GM21717 (cell line): Measurements from ENCODE around the gene RPL29.

ENCODE experiments used
- ATAC-seq: cut with Tn5 transposase; IDR thresholded peaks from one replicate; pipeline ENCODE4 v1.9.1; 2021; ENCODE audit warnings: mild to moderate bottlenecking, moderate library complexity; ENCODE audit not compliant: unreplicated experiment

Gene RPL29

DNA sequence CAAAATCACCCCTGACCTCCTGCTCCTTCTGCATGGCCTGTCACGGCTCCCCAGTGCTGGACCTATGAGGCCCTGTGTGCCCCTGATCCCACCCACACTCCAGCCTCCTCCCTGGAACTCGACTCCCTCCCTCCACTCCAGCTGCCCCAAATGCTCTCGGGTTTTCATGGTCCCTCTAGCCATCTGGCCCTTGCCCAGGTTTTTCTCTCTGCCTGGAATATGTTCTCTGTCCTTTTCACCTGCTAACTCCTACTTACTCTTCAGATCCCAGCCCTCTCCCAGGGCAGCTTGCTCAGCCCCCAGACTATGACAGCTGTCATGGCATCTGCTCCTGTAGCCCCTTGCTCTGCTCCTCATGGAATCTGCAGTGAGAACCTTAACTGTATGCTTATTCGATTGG, 30.3 kb upstream of the RPL29 start:
- no peak for ATAC-seq

DNA sequence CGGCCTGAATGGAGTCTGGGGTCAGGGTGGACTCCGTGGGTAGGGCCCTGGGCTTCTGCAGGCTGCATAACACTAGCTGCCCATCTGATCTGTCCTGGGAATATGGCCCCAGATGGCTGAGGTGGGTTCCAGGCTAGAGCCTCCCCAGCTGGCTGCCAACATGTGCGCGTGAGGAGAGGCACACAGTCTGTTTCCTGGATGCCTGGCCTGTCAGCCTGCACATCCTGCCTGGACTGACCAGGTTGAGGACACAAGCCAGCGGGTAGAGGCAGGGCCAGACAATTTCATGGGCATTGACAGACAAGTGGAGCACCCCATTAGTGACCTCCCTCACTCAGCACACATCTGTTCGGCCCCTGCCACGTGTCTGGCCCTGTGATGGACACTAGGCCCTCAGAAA, 29.8 kb upstream of the RPL29 start:
- ATAC-seq, result no peak

DNA sequence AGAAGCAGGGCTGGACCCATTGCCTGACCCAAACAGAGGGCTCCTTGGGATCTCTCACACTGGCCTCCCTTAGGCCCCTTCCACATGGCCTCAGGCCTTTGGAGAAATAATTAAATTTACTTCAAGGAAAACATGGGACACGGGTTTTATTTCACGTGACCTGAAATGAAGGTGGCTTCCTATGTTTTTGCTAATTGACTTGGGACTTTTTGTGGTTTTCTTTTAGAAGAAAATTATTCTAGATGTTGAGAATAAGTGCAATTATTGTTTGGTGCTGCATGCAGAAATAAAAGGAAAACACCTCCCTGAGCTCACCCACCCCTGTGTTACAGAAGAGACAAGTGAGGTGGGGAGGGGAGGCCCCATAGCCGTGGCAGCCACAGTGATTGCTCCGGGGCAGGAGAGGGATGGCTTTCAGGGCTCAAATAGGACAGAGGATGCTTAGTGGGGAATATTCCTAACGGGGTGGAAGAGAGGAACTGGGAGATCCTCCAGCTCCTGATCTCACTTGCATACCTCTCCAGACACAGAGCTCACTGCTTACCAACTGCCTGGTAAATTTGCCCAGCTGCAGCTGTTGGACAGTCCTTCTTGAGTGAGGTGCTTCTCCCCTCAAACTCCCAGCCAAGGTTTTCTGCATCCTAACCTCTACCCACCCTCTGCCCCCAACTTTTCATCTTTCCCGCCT, 29.2 kb upstream of the RPL29 start:
- ATAC-seq, result no peak

DNA sequence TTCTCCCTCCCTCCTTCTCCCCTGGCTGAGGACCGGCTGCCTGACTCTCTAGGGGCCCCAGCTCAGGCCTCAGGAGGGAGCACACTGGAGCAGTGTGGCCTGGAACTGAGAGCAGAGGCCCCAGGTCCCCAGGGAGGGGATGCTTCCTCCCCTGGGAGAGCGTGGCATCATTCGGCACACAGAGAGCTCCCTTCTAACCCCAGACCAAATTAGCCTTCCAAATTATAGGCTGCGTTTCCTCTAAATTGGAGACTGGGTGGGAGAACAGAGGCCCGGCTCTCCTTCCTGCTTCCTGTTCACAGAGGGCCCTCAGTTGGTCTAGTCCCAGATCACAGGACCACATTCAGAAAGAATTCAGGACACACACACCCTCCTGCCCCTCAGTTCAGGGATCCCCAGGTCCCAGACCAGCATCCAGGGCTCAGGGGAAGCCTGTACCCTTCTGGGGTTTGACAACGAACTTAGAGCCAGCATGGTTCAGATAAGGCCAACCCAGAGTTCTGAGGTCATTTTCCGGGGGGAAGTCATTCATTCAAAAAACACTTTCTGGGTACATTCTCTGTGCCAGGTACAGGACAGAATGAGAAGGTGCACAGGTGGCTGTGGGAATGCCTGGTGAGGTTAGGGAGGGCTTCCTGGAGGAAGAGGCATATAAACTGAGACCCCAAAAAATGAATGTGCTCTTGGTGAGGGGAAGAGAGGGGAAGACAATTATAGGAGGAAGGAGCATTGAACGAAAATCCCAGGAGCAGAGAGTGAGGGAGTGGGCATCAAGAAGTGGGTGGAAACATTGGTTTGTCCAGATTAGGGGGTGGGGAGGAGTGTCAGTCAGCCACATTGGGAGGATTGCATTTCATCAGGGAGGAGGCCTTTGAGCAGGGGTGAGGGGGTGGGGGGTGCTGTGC, 28.4 kb upstream of the RPL29 start:
- no peak for ATAC-seq

GRCh38 chr3:52023101-52023770, 27.5 kb upstream of the RPL29 start:
- ATAC-seq, result no peak

DNA sequence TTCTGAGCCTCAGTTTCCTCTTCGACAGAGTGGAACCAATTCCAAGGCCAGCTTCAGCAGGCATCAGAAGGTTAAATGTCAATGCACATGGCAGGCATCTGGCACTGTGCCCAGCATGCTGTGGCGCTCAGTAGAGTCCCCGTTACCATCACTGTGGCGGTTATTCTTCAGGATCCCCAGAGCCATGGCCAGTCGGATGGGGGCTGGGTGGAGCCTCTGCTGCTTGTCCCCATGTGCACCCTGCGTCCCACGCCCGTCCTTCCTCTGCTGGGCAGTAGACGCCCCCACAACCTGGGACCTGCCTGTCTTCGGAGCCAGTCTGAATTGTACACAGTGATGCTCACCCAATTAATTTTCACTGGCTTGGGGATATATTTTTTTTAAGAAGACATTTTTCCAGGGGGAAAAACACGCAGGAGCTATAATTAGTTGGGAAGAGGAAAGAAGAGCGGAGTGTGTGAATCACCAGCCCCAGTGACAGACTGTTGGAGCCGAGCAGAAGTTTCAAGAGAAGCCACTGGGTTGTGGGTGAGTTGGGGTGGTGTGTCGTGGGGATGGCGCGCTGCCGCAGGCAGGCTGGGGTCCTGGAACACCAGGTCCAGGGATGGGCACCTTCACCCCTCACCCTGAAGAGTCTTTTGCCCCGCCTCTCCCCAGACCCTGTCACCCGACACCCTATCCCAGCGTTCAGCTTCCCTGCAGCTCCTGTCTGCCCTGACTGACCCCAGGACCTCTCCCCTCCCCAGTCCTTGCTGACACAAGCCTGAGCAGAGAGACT, 26.8 kb upstream of the RPL29 start:
- ATAC-seq, result no peak

- ATAC-seq, result no peak
Measured at GRCh38 chr3:52021489-52022268, 26.0 kb upstream of the RPL29 start.

DNA sequence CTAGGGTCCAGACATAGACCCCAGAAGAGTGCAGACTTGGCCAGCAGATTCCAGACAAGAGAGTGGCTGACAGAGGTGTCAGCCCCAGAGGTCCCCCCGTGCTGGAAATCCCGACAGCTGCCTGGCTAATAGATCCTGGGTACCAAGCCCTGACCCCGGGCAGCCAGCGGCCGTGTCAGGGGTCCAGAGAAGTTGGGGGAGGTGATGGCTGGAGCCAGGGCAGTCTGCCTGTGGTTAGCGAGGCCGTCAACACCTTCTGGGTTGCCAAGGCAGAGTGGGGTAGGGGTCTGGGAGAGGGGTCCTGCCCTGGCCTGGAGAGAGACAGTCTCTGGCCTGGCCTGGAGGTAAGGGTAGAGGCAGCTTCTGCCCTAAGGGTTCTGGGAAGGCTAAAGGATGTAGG, 25.1 kb upstream of the RPL29 start:
- no peak for ATAC-seq

DNA sequence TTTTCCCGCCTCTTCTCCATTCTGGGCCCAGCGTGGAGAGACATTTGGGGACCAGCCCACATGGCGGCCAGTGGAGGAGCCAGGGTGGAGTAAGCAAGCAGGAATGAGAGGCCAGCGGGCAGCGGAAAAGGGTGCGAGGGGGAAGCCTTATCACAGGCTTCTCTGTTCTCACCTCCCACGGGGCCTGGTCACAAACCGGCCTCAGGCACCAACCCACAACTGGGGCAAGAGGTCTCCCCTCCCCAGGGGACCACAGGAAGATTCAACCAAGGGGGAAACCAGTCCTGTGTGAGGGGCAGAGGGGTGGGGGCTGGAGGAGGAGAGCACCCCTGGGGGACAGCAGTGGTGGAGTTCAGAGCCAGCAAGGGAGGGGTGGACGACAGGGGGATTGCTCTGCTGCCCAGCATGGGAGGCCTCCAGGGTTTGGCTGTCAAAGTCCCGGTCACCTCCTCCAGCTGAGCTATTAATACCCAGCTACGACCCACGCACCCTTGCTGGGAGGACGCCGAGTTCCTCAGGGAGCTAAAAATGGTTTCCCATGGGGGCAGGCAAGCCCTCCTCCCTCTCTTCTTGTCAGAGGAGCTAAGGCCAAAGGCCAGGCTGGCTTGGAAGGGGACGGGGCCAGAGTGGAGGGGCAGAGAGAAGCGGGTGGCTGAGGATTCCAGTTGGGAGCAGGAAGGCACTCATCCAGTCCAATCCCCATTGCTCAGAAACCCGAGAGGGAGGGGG, 23.8 kb upstream of the RPL29 start:
- no peak for ATAC-seq

DNA sequence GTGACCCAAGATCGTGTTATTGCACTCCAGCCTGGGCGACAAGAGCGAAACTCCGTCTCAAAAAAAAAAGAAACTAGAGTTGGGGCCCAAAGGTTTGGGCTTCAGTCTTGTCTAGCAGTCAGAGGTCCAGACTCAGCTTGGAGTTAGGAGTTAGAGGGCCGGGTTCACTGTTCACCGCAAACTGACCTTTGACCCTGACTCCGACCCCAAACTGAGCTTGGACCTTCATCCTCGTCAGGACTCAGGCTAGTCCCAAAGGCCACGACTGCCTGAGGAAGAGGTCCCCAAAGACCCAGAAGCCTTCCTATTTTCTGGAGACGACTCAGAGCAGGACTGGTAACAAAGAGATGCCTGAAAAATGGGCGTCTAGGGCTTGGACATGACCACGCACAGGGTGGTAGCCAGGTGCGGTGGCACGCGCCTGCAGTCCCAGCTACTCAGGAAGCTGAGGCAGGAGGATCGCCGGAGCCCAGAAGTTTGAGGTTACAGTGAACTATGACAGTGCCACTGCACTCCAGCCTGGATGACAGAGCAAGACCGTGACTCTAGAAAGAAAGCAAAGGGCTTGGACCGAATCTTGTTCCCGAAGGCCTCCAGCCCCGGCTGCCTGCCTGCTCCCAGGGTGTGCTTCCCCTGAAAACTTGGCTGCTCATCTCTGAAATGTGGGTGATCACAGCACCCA, 22.8 kb upstream of the RPL29 start:
- ATAC-seq, result no peak

- ATAC-seq, result no peak
Measured at GRCh38 chr3:52017586-52017985, 21.9 kb upstream of the RPL29 start.

GRCh38 chr3:52015438-52016228, 19.9 kb upstream of the RPL29 start:
- ATAC-seq, result no peak

DNA sequence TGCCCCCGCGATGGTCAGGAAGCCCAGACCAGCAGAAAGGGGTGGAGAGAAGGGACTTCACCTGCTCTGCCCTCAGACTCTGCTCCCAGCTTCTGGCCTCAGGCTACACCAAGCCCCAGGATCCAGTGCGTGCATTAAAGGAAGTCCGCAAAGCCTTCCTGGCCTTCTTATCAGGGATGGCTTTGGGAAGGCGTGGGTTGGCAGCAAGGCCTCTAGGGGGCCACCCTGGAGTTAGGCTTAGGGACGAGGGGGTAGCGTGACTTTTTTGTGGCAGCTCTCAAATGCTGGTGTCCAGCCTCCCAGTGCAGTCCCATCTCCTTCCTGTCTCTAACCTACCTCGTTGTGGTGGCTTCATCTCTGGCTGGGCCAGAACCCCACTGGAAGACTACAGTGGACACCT, 18.9 kb upstream of the RPL29 start:
- no peak for ATAC-seq

DNA sequence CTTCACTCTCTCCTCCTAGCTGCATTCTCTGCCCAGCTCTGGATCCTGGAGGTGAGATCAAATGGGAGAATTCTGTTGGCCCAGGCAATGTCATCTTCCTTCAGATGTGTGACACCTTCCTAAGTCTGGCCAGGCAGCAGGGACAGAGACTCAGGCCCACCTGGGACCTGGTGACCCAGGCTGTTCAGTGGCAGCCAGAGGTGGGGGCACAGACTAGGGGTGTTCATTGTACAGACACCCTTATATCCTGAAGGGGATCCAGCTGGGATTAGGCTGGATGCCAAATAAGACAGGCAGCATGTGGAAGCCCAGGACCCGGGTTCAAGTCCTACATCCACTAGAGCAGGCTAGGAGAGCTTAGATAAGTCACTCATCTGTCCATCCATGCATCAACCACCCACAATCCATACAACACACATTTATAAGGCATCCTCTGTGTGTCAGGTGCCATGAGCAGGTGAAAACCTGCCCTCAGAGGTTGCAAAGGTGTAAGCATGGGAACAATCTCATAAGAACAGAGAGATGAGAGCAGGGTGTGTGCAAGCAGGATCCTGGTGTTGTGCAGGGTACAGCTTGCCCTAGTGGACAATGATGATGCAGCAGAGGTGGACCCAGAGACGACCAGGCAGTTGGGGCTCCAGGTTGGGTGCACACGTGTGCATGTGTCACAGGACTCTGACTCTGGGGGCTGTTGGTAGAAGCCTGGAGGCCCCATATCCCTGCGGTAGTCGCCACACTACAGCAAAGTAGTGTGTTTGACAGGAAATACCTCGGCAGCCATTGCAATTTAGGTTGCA, 18.3 kb upstream of the RPL29 start:
- ATAC-seq, result no peak

GRCh38 chr3:52012699-52013098, 17.0 kb upstream of the RPL29 start:
- ATAC-seq, result no peak

DNA sequence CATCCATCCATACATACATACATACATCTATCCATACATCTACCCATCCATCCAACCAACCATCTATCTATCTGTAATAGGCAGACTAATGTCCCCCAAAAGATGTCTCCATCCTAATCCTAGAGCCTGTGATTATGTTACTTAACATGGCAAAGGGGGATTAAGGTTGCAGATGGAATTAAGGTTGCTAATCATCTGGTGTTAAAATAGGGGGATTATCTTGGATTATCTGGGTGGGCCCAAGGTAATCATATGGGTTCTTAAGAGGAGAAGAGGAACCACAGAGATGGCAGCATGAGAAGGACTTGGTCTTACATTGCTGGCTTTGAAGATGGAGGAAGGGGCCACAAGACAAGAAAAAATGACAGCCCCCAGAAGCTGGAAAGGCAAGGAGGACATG, 14.7 kb upstream of the RPL29 start:
- ATAC-seq, result no peak

DNA sequence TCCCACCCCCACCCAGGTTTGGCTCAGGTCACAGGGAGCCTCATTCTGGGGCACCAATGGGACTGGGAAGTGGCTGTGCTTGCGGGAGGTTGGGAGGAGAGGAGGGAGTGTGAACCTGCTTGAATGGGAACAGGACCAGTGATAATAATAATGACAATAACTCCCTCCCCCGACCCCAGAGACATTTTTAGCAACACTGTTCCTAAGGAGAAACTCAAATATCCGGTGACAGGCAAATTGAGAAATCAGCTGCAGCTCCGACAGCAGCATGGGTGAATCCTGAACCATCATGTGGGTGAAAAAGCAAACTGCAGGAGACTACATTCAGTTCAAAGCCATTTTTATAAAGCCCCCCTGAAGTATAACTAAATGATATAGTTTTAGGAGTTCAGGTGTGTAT, 11.6 kb upstream of the RPL29 start:
- ATAC-seq, result no peak

GRCh38 chr3:52006820-52007133, 11.1 kb upstream of the RPL29 start:
- no peak for ATAC-seq
